K562 (cell line): ENCODE measurements around the gene KIF9. TPM values are rescaled to one million over a fixed set of nuclear protein-coding genes. Genes with fewer than 3 reads are reported as not detected.

Experiments used
- polyA plus RNA-seq, 8 experiments: library from polyadenylated mRNA; depleted of rRNA in 4 of 8; stranded (reverse) in 5 of 8; unstranded in 3 of 8; fragments of >200 nt; fragmentation: Nextera tagmentation in 2 of 8; fragmentation: Illumina TruSeq in 1 of 8; extraction: Ambion mirVana in 2 of 8; extraction: Trizol in 1 of 8; gene quantifications; 2 replicates each; pipeline versions ENCODE4 v1.2.1 to v1.2.3, GENCODE V29; 2011 to 2014; ENCODE audit warnings: inconsistent platforms in 1 of 8, missing spikeins in 1 of 8
- small RNA-seq: library from RNA; depleted of rRNA; stranded (forward); fragments of <200 nt; gene quantifications from one replicate; pipeline ENCODE3, GENCODE V24; 2014
- total RNA-seq, 7 experiments: library from RNA; depleted of rRNA in 6 of 7; stranded (reverse); fragments of >200 nt in 6 of 7; fragmentation: Illumina TruSeq in 2 of 7; extraction: Trizol in 2 of 7; gene quantifications; 2 replicates each; pipeline versions ENCODE4 v1.2.1 to v1.2.3, GENCODE V29; 2011 to 2021; ENCODE audit warnings: low replicate concordance in 1 of 7

The KIF9 gene
- total and polyA plus RNA-seq, 9 of the 15 experiments (the other 6 are each of a cell fraction or from before 2014, with no cell fraction given): 16.9 to 56.9 (median 25.0) TPM

Small RNA genes within 50 kb of the gene (small RNA-seq; reads per million reads assigned to genes)
- gene SNORD13P3: 0.40 reads per million, percentile 11 among the genes with 10 or more reads in this experiment

Other genes with a start within 250 kb of the KIF9 start
- gene SETD2, start 118.7 kb downstream of the KIF9 start, total RNA-seq (2014; rRNA removed): 30.0 and 33.6 TPM in 2 replicates
- gene SETD2, start 118.7 kb downstream of the KIF9 start, total RNA-seq (2014; rRNA removed; fragmentation: Illumina TruSeq; extraction: Trizol): 43.8 and 47.8 TPM in 2 replicates
- 43.7 and 45.3 TPM in 2 replicates for gene SETD2, start 118.7 kb downstream of the KIF9 start, total RNA-seq (2015; rRNA removed; fragmentation: Illumina TruSeq; extraction: Trizol)
- gene SETD2, start 118.7 kb downstream of the KIF9 start, total RNA-seq (2021): 39.3 and 39.5 TPM in 2 replicates
- gene SETD2, start 118.7 kb downstream of the KIF9 start, polyA plus RNA-seq (2011; rRNA removed): 22.8 and 25.2 TPM in 2 replicates
- 38.6 and 44.0 TPM in 2 replicates for gene SETD2, start 118.7 kb downstream of the KIF9 start, polyA plus RNA-seq (2014; fragmentation: Illumina TruSeq; extraction: Trizol)
- gene SETD2, start 118.7 kb downstream of the KIF9 start, polyA plus RNA-seq (2014; fragmentation: Nextera tagmentation; extraction: Ambion mirVana): 10 to 100 TPM in 1 of 2 experiments, 1 to 10 TPM in 1; 8.2 to 11.0 TPM
- 23.0 and 24.6 TPM in 2 replicates for gene SETD2, start 118.7 kb downstream of the KIF9 start, polyA plus RNA-seq (2014; rRNA removed)
- 26.7 and 34.9 TPM in 2 replicates for gene KLHL18, start 145 bp upstream of the KIF9 start, total RNA-seq (2014; rRNA removed)
- gene KLHL18, start 145 bp upstream of the KIF9 start, total RNA-seq (2014; rRNA removed; fragmentation: Illumina TruSeq; extraction: Trizol): 30.5 and 30.8 TPM in 2 replicates
- 33.5 and 34.9 TPM in 2 replicates for gene KLHL18, start 145 bp upstream of the KIF9 start, total RNA-seq (2015; rRNA removed; fragmentation: Illumina TruSeq; extraction: Trizol)
- 70.8 and 79.5 TPM in 2 replicates for gene KLHL18, start 145 bp upstream of the KIF9 start, total RNA-seq (2021)
- 67.4 and 73.7 TPM in 2 replicates for gene KLHL18, start 145 bp upstream of the KIF9 start, polyA plus RNA-seq (2011; rRNA removed)
- 48.7 and 52.9 TPM in 2 replicates for gene KLHL18, start 145 bp upstream of the KIF9 start, polyA plus RNA-seq (2014; fragmentation: Illumina TruSeq; extraction: Trizol)
- gene KLHL18, start 145 bp upstream of the KIF9 start, polyA plus RNA-seq (2014; fragmentation: Nextera tagmentation; extraction: Ambion mirVana): 10 to 100 TPM; 81.5 to 97.5 TPM
- gene KLHL18, start 145 bp upstream of the KIF9 start, polyA plus RNA-seq (2014; rRNA removed): 40.4 and 43.6 TPM in 2 replicates
- 7.2 and 10.1 TPM in 2 replicates for gene PTPN23, start 98.2 kb upstream of the KIF9 start, total RNA-seq (2014; rRNA removed)
- gene PTPN23, start 98.2 kb upstream of the KIF9 start, total RNA-seq (2014; rRNA removed; fragmentation: Illumina TruSeq; extraction: Trizol): 5.2 and 6.3 TPM in 2 replicates
- gene PTPN23, start 98.2 kb upstream of the KIF9 start, total RNA-seq (2015; rRNA removed; fragmentation: Illumina TruSeq; extraction: Trizol): 7.3 and 8.7 TPM in 2 replicates
- gene PTPN23, start 98.2 kb upstream of the KIF9 start, total RNA-seq (2021): 51.4 and 58.7 TPM in 2 replicates
- 1.7 and 4.6 TPM in 2 replicates for gene PTPN23, start 98.2 kb upstream of the KIF9 start, polyA plus RNA-seq (2011; rRNA removed)
- 14.1 and 24.0 TPM in 2 replicates for gene PTPN23, start 98.2 kb upstream of the KIF9 start, polyA plus RNA-seq (2014; fragmentation: Illumina TruSeq; extraction: Trizol)
- under 1 TPM; 0.41 to 0.93 TPM for gene PTPN23, start 98.2 kb upstream of the KIF9 start, polyA plus RNA-seq (2014; fragmentation: Nextera tagmentation; extraction: Ambion mirVana)
- gene PTPN23, start 98.2 kb upstream of the KIF9 start, polyA plus RNA-seq (2014; rRNA removed): 11.4 and 20.2 TPM in 2 replicates
- 60.7 and 87.6 TPM in 2 replicates for gene SCAP, start 193.1 kb upstream of the KIF9 start, total RNA-seq (2014; rRNA removed)
- gene SCAP, start 193.1 kb upstream of the KIF9 start, total RNA-seq (2014; rRNA removed; fragmentation: Illumina TruSeq; extraction: Trizol): 29.7 and 37.8 TPM in 2 replicates
- 34.6 and 36.5 TPM in 2 replicates for gene SCAP, start 193.1 kb upstream of the KIF9 start, total RNA-seq (2015; rRNA removed; fragmentation: Illumina TruSeq; extraction: Trizol)
- gene SCAP, start 193.1 kb upstream of the KIF9 start, total RNA-seq (2021): 97.1 and 104 TPM in 2 replicates
- gene SCAP, start 193.1 kb upstream of the KIF9 start, polyA plus RNA-seq (2011; rRNA removed): 31.3 and 55.8 TPM in 2 replicates
- 48.2 and 61.1 TPM in 2 replicates for gene SCAP, start 193.1 kb upstream of the KIF9 start, polyA plus RNA-seq (2014; fragmentation: Illumina TruSeq; extraction: Trizol)
- gene SCAP, start 193.1 kb upstream of the KIF9 start, polyA plus RNA-seq (2014; fragmentation: Nextera tagmentation; extraction: Ambion mirVana): 1 to 10 TPM; 2.6 to 3.2 TPM
- gene SCAP, start 193.1 kb upstream of the KIF9 start, polyA plus RNA-seq (2014; rRNA removed): 43.7 and 47.9 TPM in 2 replicates
- gene ELP6, start 230.9 kb upstream of the KIF9 start, total RNA-seq (2014; rRNA removed): 76.9 and 81.2 TPM in 2 replicates
- 70.8 and 83.3 TPM in 2 replicates for gene ELP6, start 230.9 kb upstream of the KIF9 start, total RNA-seq (2014; rRNA removed; fragmentation: Illumina TruSeq; extraction: Trizol)
- 79.4 and 82.9 TPM in 2 replicates for gene ELP6, start 230.9 kb upstream of the KIF9 start, total RNA-seq (2015; rRNA removed; fragmentation: Illumina TruSeq; extraction: Trizol)
- 76.9 and 77.0 TPM in 2 replicates for gene ELP6, start 230.9 kb upstream of the KIF9 start, total RNA-seq (2021)
- gene ELP6, start 230.9 kb upstream of the KIF9 start, polyA plus RNA-seq (2011; rRNA removed): 166 and 198 TPM in 2 replicates
- gene ELP6, start 230.9 kb upstream of the KIF9 start, polyA plus RNA-seq (2014; fragmentation: Illumina TruSeq; extraction: Trizol): 77.7 and 80.1 TPM in 2 replicates
- gene ELP6, start 230.9 kb upstream of the KIF9 start, polyA plus RNA-seq (2014; fragmentation: Nextera tagmentation; extraction: Ambion mirVana): 100 to 1,000 TPM in 1 of 2 experiments, 10 to 100 TPM in 1; 86.1 to 136 TPM
- 104 and 123 TPM in 2 replicates for gene ELP6, start 230.9 kb upstream of the KIF9 start, polyA plus RNA-seq (2014; rRNA removed)